Endothelial cell of umbilical vein (primary cell): ENCODE data around the gene ATP6V0A4. TPM values are rescaled to one million over a fixed set of nuclear protein-coding genes. Genes with fewer than 3 reads are reported as not detected.

Experiments
- BruUV-seq: library from RNA; stranded (reverse); fragments of 400-500 nt; replicated peaks from 2 replicates; lab custom pipeline; 2021; lab: Mats Ljungman, UMichigan
- CTCF ChIA-PET: fragments of 300-600, 350-600 bp; sonication (Branson Sonifier 250); formaldehyde crosslinking; loops from one replicate; lab custom pipeline; 2021; ENCODE audit warnings: antibody characterized with exemption, inconsistent platforms; lab: Charles Lee
- POLR2A ChIA-PET: fragments of 300-600, 350-600 bp; sonication (Branson Sonifier 250); formaldehyde crosslinking; loops from one replicate; lab custom pipeline; 2021; ENCODE audit warnings: antibody characterized with exemption, inconsistent platforms; lab: Charles Lee
- DNase-seq: peaks from one replicate; pipeline ENCODE4 v3.0.0-alpha.2; 2011; ENCODE audit warnings: low read depth, low spot score
- FAIRE-seq: peaks from 2 replicates; lab custom pipeline; 2011; peaks lifted over from hg19 to GRCh38; lab: Jason Lieb, UNC
- H2AFZ ChIP-seq: 2 replicates; pipeline ENCODE4 v1.6.0; 2012; ENCODE audit warnings: low read depth, low read length, control low read depth, inconsistent platforms
- H3K27ac ChIP-seq: 2 replicates; pipeline ENCODE4 v1.5.1; 2011; ENCODE audit warnings: low read depth, mild to moderate bottlenecking, control low read depth, low read length, moderate library complexity; ENCODE audit not compliant: insufficient read depth
- H3K27me3 ChIP-seq, 2 experiments: 2 replicates each; pipeline versions ENCODE4 v1.6.0 to v1.6.1; 2011; ENCODE audit warnings: low read length in 2 of 2, mixed read lengths in 1 of 2; ENCODE audit not compliant: control insufficient read depth in 2 of 2, insufficient read depth in 2 of 2
- H3K36me3 ChIP-seq, 2 experiments: 2 replicates in 1 of 2; 3 replicates in 1 of 2; pipeline ENCODE4 v1.5.1; 2011; ENCODE audit warnings: low read length in 2 of 2, mild to moderate bottlenecking in 1 of 2, moderate library complexity in 1 of 2; ENCODE audit not compliant: control insufficient read depth in 2 of 2, insufficient read depth in 2 of 2; ENCODE audit errors: extremely low read depth in 1 of 2
- H3K4me1 ChIP-seq: 3 replicates; pipeline ENCODE4 v1.5.1; 2011; ENCODE audit warnings: mild to moderate bottlenecking, low read length; ENCODE audit not compliant: control insufficient read depth, insufficient read depth; ENCODE audit errors: extremely low read depth
- H3K4me2 ChIP-seq: 2 replicates; pipeline ENCODE4 v1.6.1; 2011; ENCODE audit warnings: low read length, control low read depth, mixed read lengths; ENCODE audit not compliant: insufficient read depth
- H3K4me3 ChIP-seq, 3 experiments: fragments of 200-600 bp in 1 of 3; sonication (generic), shearing (Covaris generic) in 1 of 3; replicated peaks in 1 of 3; 2 replicates each; pipeline ENCODE4 v1.5.1; 2011 to 2016; ENCODE audit warnings: control low read depth in 3 of 3, low read length in 3 of 3, mild to moderate bottlenecking in 2 of 3, inconsistent platforms in 1 of 3, low read depth in 1 of 3, moderate library complexity in 1 of 3; ENCODE audit not compliant: insufficient read depth in 1 of 3
- H3K79me2 ChIP-seq: 2 replicates; pipeline ENCODE4 v1.6.0; 2012; ENCODE audit warnings: low read length, inconsistent platforms; ENCODE audit not compliant: control insufficient read depth, insufficient read depth
- H3K9ac ChIP-seq: replicated peaks from 2 replicates; pipeline ENCODE3; 2011; ENCODE audit warnings: low read length, control low read depth; ENCODE audit not compliant: insufficient read depth; ENCODE audit errors: extremely low read depth
- H3K9me1 ChIP-seq: replicated peaks from 3 replicates; pipeline ENCODE4 v1.6.0; 2011; ENCODE audit warnings: mild to moderate bottlenecking, low read length; ENCODE audit not compliant: control insufficient read depth, insufficient read depth; ENCODE audit errors: extremely low read depth
- H3K9me3 ChIP-seq: replicated peaks from 2 replicates; pipeline ENCODE4 v1.5.1; 2012; ENCODE audit warnings: low read length, inconsistent platforms; ENCODE audit not compliant: control insufficient read depth, insufficient read depth
- H4K20me1 ChIP-seq: replicated peaks from 2 replicates; pipeline ENCODE3; 2011; ENCODE audit warnings: mild to moderate bottlenecking, low read length; ENCODE audit not compliant: control insufficient read depth, insufficient read depth; ENCODE audit errors: extremely low read depth
- CTCF ChIP-seq, 2 donors: IDR thresholded peaks; 1 replicate in 1 of 2; 2 replicates in 1 of 2; pipeline ENCODE4 v1.5.1; 2011; ENCODE audit warnings: low read length in 2 of 2, mild to moderate bottlenecking in 2 of 2, moderate library complexity in 2 of 2, control low read depth in 1 of 2, inconsistent platforms in 1 of 2, low read depth in 1 of 2; ENCODE audit not compliant: insufficient read depth in 1 of 2; ENCODE audit errors: extremely low read depth in 1 of 2
- EZH2 ChIP-seq: IDR thresholded peaks from 2 replicates; pipeline ENCODE4 v1.6.1; 2012; ENCODE audit warnings: borderline replicate concordance, low read depth, mild to moderate bottlenecking, moderate library complexity, low read length, inconsistent platforms; ENCODE audit not compliant: severe bottlenecking
- FOS ChIP-seq: IDR thresholded peaks from 2 replicates; pipeline ENCODE4 v1.6.1; 2011; ENCODE audit warnings: mild to moderate bottlenecking, low read length, moderate library complexity, borderline replicate concordance; ENCODE audit not compliant: insufficient read depth
- GATA2 ChIP-seq: IDR thresholded peaks from 2 replicates; pipeline ENCODE4 v1.7.0; 2011; ENCODE audit warnings: low read depth, mild to moderate bottlenecking, moderate library complexity, mixed read lengths, low read length; ENCODE audit not compliant: insufficient read length, insufficient read depth
- JUN ChIP-seq: IDR thresholded peaks from 2 replicates; pipeline ENCODE4 v1.6.1; 2011; ENCODE audit warnings: borderline replicate concordance, low read depth; ENCODE audit not compliant: insufficient read length, insufficient read depth
- MAX ChIP-seq: IDR thresholded peaks from 2 replicates; pipeline ENCODE4 v1.6.1; 2011; ENCODE audit not compliant: insufficient read depth, insufficient read length
- MYC ChIP-seq: IDR thresholded peaks from one replicate; pipeline ENCODE4 v1.6.1; 2011; ENCODE audit warnings: mild to moderate bottlenecking, low read depth, low read length
- POLR2A ChIP-seq: IDR thresholded peaks from 2 replicates; pipeline ENCODE4 v1.6.1; 2012; ENCODE audit warnings: low read depth, mild to moderate bottlenecking, control low read depth, low read length
- POLR2AphosphoS5 ChIP-seq: IDR thresholded peaks from 2 replicates; pipeline ENCODE4 v1.6.1; 2012; ENCODE audit warnings: low read depth, mild to moderate bottlenecking, control low read depth, low read length, moderate library complexity; ENCODE audit not compliant: insufficient read depth
- dilution Hi-C: fragments of 300-500 bp; cut with MboI; formaldehyde crosslinking; loops from one replicate; pipeline ENCODE4 v1.15.0; 2019; ENCODE audit warnings: low sequenced_read_pairs; ENCODE audit not compliant: extremely low pct_ligation_motif_present
- intact Hi-C: fragments of 100-400 bp; cut with micrococcal nuclease; formaldehyde crosslinking; loops from one replicate; pipeline ENCODE4 v1.10.0; 2022
- polyA plus RNA-seq, 4 experiments: library from polyadenylated mRNA; depleted of rRNA in 3 of 4; stranded (reverse) in 3 of 4; unstranded in 1 of 4; fragments of >200 nt; gene quantifications; 2 replicates each; pipeline versions ENCODE4 v1.2.1 to v1.2.3, GENCODE V29; 2011 to 2012; ENCODE audit warnings: missing spikeins in 1 of 4
- total RNA-seq: library from RNA; stranded (reverse); gene quantifications from 2 replicates; pipeline ENCODE4 v1.2.3, GENCODE V29; 2021

The ATP6V0A4 gene
- total and polyA plus RNA-seq, 2 donors (not counting 3 experiments of a cell fraction or from before 2014, with no cell fraction given), result 0.07 to 0.24 TPM

GRCh38 chr7:138668229-138668596 lies 129.8 kb downstream of the ATP6V0A4 start:
- Histone ChIP-seq H3K27ac (no peak overlapping the region), H2AFZ (no peak overlapping the region), H3K4me2 (no peak overlapping the region), H3K9me3 (no peaks in the 10 kb centered on the region), H3K9ac (no peak overlapping the region), H3K79me2 (no peaks in the 10 kb centered on the region), H3K4me3 (no peak overlapping the region), H3K36me3 (no peaks in the 10 kb centered on the region), H3K27me3 (peaks cover 2 to 3% of the 10 kb centered on the region in 2 experiments), H3K4me1 (no peaks in the 10 kb centered on the region), H3K9me1 (no peaks in the 10 kb centered on the region), H4K20me1 (no peaks in the 10 kb centered on the region)
- FAIRE-seq (no peak), DNase-seq (no peak)
- no peak for TF ChIP-seq POLR2A
- no peak for TF ChIP-seq MAX
- no peak for TF ChIP-seq EZH2
- no peak for TF ChIP-seq POLR2AphosphoS5
- TF ChIP-seq JUN, result no peak
- no peak for TF ChIP-seq CTCF (IDR thresholded peaks at IDR 0.05; ENCODE audit: extremely low read depth in 1 of 2, insufficient read depth in 1 of 2, low read depth in 1 of 2, low read length in 2 of 2)
- TF ChIP-seq GATA2, result no peak
- TF ChIP-seq FOS, result no peak
- no peak for TF ChIP-seq MYC
- ChIA-PET POLR2A (no interaction called here), CTCF (no interaction called here)
- BruUV-seq, result no TSS peak
- dilution Hi-C loops, result no loop called here
- intact Hi-C loops, result no loop called here
